Measurements from ENCODE around the gene NAP1L2.
"Not testable (repeated sequence)": the region's sequence is repeated elsewhere in the genome, so short reads cannot be mapped to it uniquely, and the experiment has no call there.

NAP1L2 gene

GRCh38 chrX:73214426-73215094 is at the start of gene NAP1L2:
Gene NAP1L2, minus strand, starts transcription at chrX:73214851. Its CDS starts 359 bp downstream, at chrX:73214492.
- DNase-seq (ENCODE audit: low read depth in 2 of 2): peak; percentile 6 to 10

GRCh38 chrX:73262991-73263390 is 48.3 kb upstream of the NAP1L2 start:
- DNase-seq (ENCODE audit: low read depth in 2 of 2): no peak

GRCh38 chrX:73239242-73239641 is 24.6 kb upstream of the NAP1L2 start:
- DNase-seq (ENCODE audit: low read depth in 2 of 2): no peak

- DNase-seq (ENCODE audit: low read depth in 2 of 2): no peak
These were observed 3.0 kb upstream of the NAP1L2 start for GRCh38 chrX:73217621-73218020.

- no peak for DNase-seq (ENCODE audit: low read depth in 2 of 2)
These were observed 595 bp upstream of the NAP1L2 start for GRCh38 chrX:73215246-73215645.

- no peak for DNase-seq (ENCODE audit: low read depth in 2 of 2)
These were observed 771 bp downstream of the NAP1L2 start for GRCh38 chrX:73213734-73214425.

- DNase-seq (ENCODE audit: low read depth in 2 of 2): no peak
These were observed 8.3 kb downstream of the NAP1L2 start for GRCh38 chrX:73206366-73206765.

- DNase-seq (ENCODE audit: low read depth in 2 of 2): no peak
These were observed 32.0 kb downstream of the NAP1L2 start for GRCh38 chrX:73182502-73183114.

- DNase-seq (ENCODE audit: low read depth in 2 of 2): not testable (repeated sequence)
These were observed 45.7 kb downstream of the NAP1L2 start for GRCh38 chrX:73168945-73169344.
